Activated gamma-delta T cell treated with Interleukin-2 at 50 U/mL for 16 hours (primary cell): ENCODE data around the gene SH3TC1.

ENCODE experiments used
- DNase-seq: peaks from one replicate; pipeline ENCODE4 v3.0.0-alpha.2; 2020

The SH3TC1 gene

DNA sequence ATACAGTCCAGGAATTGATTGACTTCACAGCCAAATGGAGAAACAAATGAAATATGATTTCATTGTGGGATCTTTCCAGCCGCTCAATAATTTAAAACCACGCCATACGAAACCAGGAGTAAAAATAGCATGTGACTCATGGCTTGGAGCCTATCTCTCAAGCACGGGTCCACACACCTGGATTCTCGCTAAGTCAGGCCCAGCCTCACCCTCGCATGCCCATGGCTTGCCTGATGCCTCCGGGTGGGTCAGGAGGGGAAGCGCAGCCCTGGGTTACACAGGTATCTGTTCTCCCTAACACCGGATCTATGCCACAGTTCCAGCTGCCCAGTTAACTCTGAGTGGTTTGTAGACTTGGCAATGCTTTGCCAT lies 34.9 kb upstream of the SH3TC1 start:
- no peak for DNase-seq

- DNase-seq, result no peak
Measured at GRCh38 chr4:8164687-8165086, 34.4 kb upstream of the SH3TC1 start.

DNA sequence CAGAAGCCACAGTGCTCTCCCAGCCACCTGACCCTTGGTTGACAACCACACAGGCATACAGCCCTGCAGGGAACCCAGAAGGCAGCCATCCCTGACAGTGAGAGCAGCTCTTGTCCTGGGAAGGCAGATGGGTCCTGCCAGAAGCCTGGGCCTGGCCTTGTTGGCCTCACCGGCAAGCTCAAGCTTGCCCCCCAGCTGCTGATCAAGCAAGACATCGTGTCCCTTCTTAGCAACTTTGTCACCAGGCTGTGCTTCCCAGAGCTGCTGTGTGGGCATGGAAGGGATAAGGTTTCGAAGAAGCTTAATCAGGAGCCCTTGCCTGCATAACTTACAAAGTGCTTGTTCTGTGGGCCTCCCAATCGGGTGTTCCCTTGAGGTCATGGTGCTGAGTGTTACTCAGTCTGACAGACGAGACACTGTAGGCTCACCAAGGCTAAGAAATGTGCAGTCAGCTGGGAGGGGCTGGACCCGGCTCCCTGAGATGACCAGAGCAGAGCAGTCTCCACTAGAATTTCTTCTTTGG lies 33.7 kb upstream of the SH3TC1 start:
- DNase-seq, result no peak

DNA sequence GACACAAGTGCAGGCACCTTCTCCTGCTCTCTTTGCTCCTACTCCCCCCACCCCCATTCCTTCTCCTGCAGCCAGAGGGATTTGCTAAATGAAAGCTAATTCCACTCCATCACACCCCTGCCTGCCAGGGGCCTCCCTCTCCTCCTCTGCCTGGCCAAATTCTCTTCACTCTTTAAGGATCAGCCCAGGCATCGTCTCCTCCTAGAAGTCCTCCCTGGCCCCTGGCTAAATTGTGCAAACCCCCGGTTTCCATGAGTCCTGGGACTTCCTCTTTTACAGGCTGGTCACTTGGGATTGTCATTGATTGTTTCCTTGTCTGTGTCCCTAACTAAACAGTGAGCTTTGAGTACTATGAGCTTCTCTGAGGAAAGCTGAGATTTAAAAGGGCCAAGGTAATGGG lies 31.8 kb upstream of the SH3TC1 start:
- no peak for DNase-seq

DNA sequence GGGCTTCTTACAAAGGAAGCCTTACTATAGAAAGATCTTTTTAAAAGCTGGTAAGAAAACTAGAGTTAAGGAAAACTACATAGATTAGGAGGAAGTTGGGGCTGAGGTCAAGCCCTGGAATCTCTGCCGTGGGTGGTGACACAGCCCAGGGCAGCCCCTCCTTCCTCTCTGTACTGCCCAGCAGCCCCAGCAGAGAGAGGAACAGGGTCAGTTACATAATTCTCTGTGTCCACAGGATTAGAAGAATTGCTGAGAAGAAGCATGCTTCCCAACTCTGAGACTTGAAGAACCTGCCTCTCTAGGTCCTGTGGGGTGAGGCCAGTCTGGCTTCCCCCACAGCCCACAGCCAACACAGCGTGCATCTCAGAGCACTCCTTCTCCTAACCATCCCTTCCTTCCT lies 31.3 kb upstream of the SH3TC1 start:
- no peak for DNase-seq

DNA sequence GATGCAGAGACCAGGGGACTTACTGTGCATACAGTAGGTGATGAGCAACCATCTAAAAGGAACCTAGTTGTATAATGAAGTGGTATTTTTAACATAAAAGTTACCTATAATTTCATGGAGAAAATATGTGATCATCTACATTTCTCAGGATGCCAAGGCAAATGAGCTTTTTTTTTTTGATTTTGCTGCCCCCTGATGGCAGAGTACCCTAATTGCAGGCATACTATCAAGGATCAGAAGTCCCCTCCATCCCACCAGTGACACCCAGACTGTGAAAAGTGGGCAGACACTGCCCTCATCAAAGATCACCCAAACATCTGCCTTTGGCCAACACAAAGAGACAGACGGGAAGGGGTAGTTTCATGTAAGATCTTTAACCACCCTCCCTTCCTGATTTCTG lies 30.9 kb upstream of the SH3TC1 start:
- DNase-seq, result no peak

DNA sequence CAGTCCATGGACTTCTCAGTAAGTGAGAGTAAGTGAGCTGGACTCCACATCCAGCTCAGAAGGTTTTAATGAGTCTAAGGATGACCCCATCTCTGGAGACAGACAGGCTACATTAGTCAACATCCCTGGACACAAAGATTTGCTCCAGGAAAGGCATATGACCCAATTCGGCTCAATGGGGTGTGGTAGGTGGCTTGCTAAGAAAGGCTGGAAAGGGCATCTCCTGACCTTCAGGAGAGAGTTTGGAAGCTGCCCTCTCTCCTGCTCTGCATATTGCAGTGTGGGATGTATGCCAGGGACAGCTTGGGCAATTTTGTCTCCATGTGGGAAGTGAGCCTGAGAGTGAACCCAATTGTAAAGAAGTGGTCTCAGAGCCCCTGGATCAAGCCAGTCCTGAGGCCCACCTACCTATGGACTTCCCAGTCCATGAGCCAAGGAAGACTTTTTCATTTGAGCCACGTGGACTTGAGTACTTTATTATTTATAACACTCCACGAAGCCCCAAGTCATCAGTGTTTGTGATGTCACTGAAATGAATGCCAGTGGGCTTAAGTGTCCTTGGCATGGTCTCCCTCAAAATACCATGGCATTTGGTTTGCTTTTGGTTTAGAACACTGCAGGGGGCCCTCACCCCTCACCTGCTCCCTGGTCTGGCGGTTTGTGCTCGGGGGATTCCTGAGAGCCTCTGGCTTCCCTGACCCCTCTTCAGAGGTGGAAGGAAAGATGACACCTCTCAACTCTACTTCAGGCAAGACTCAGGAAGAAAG lies 30.1 kb upstream of the SH3TC1 start:
- no peak for DNase-seq

- no peak for DNase-seq
Measured at GRCh38 chr4:8169763-8170162, 29.3 kb upstream of the SH3TC1 start.

DNA sequence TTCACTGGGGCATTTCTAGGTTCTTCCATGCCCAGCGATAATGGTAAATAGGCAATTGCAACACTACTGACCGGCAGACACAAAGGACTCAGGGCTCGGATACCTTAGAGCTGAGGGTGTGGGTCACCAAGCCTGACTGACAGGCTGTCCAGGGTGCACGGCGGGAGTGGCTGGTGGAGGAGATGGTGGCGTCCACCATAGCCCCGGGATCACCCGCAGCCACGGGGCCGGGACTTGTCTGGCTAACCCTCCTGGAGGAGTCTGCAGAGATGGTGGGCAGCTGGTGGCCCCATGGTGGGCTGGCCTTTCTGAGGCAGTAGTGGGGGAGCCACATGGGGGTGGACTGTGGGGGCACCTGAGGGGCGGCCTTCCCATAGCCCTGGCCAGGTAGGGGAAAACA lies 28.7 kb upstream of the SH3TC1 start:
- no peak for DNase-seq

GRCh38 chr4:8171266-8171665 lies 27.8 kb upstream of the SH3TC1 start:
- DNase-seq, result no peak

DNA sequence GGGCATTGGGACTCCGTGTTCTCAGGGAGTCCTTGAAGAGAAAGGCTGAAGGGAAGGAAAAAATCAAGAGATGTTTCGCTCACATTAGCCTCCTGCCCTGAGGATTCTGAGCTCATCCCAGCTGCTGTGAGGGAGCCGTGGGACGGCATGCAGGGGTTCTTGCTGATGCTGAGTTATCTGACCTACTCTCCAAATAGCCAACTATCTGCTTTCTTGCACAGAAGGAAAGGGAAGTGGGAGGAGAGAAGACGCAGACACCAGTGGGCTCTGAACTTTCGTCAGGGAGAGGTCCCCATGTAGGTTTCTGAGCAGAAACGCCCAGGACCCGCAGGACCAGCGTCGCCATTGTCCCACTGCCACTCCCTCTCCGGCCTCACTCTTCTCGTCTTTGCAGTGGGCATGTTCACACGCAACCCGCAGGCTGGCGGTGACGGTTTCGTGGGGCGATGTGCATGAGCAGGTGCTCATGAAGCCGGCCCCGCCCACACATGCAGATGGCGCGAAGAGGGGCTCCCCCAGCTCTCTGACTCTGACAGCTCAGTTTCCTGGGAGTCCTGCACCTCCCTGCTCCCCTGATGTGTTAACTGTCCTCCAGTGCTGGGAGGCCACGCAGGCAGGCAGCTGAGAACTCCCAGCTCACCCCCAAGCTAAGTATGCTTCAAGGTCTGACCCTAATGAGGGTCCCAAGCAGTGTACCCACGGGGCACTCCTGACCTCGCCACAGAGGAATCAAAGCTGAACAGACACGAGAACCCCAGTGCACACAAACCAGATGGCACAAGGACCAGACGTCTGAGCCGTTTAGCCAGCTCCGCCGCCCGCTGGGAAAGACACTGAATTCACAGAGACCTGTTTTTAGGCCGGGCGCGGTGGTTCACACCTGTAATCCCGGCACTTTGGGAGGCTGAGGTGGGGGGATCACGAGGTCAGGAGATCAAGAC lies 26.8 kb upstream of the SH3TC1 start:
- no peak for DNase-seq

- DNase-seq, result no peak
Measured at GRCh38 chr4:8173492-8174242, 25.4 kb upstream of the SH3TC1 start.

DNA sequence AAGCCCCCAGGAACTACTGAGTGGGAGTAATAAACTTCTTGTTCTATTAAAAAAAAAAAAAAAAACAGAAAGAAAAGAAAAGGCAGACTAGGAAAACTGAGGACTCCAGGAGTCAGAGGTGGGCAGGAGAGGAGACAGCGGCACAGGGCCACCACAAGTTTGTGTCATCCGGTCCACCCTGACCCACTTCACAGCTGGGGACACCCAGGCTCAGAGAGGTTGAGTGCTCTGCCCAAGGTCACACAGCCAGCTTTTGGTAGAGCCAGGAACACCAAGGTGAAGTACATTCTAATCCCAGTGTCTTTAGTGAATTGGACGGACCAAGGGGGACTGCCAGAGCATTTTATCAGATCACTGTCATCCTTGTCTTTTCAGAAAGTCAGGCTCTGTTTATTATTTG lies 24.1 kb upstream of the SH3TC1 start:
- no peak for DNase-seq

GRCh38 chr4:8175686-8176085 lies 23.4 kb upstream of the SH3TC1 start:
- no peak for DNase-seq

DNA sequence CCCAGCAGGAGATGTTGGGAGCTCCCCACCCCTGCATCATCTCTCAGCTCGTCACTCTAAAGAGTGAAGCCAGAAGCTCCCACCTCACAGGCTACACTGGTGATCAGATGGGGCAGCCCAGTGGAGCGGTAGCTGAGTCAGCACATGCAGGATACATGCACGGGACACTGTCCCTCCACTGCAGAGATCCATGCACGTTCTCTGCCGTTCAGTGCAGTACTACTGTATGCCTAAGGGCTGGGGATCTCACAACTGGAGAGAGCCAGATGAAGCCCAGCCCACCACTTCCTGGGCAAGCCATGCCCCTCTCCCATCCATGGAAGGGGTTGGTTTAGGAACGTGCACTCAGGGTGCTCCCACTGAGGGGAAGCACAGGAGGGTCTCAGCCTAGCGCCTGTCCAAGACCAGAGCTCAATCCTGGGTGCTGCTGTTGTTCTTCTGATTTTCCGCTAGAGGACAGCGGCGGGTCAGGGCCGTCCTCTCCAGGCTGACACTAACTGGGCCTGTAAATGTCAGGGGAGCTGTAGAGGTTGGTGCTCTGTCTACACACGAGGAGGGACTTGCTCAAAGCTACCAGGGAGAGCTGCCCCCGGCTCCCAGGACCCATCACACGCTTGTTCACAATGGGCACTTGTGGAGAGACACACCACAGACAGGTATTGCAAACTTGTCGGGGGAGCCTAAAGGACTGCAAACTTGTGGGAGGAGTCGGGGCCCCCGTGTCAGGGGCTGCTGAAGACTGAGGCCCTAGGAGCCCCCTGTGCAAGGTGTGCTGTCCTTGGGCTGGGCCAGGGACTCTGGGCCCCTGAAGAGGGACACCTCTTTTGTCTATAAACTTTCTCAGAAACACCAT lies 22.3 kb upstream of the SH3TC1 start:
- DNase-seq, result no peak

DNA sequence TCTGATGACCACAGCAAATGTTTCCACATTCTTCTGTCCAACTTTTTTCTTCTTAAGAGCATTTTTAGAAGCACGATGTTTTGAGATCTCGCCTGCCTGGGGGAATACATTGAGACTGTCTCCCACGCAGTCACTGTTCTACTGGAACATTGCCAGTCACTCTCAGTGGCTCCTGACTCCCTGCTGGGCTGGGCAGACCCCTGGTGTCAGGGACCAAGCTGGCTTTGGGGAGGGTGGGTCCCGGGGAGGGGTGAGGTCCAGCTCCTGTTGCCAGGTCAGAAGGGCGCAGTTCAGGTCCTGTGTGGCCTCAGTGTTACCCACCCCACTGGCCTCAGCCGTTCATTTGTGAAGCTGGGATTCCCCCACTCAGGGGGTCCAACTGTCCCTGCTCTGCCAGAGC lies 21.5 kb upstream of the SH3TC1 start:
- no peak for DNase-seq

DNA sequence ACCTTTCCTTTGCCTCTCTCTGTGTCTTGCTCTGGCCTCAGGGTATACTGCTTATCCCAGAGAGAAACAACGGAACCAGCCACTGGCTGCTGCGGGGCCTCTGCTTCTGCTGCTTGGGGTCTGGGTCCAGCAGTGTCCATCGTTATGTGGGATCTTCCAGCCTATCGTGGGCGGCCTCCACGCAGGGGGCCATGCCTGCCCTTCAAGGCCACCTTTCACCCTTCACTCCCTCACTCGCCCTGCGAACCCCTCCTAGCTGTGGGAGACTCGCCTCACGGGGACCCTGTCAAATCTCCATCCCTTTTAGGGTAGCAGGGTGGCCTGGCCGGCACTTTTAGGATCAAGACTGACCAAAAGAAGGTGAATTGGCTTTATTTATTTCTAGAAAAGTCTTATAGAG lies 21.1 kb upstream of the SH3TC1 start:
- no peak for DNase-seq

DNA sequence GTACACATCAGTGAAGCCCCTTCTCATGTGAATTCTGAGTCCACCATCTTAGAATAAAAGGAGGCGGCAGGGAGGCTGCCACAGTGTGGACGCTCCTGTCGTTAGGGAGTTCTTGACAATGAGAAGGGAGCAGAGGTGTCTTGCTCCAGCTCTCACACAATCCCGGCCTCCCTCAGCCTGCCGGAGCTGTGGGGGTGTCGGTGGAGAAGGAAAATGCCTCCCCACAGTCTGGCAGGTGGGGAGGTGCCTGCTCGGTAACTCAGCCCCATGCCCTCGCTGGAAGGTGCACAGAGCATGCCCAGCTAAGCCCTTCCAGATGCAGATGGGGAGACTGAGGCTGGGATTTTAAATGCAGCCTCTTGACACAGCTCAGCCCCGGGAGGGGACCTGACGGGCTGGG lies 20.0 kb upstream of the SH3TC1 start:
- DNase-seq, result no peak

DNA sequence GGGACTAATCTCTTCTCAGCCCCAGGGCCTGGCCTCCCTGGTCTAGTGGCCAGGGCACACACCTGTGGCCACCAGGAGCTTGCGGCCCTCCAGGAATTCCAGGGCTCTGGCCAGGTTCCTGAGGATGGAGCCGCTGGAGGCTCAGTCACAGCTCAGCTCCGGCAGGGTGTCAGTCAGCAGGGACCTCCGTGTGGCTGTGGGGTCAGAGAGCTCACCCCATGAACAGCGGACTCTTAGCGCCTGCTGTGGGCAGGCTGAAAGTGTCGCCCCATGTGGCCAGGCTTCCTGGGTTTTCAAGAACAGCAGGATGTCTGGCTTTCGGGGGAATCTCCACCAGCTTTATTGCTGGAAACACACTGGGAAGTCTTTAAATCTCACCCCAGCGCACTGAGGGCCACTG lies 19.3 kb upstream of the SH3TC1 start:
- no peak for DNase-seq

DNA sequence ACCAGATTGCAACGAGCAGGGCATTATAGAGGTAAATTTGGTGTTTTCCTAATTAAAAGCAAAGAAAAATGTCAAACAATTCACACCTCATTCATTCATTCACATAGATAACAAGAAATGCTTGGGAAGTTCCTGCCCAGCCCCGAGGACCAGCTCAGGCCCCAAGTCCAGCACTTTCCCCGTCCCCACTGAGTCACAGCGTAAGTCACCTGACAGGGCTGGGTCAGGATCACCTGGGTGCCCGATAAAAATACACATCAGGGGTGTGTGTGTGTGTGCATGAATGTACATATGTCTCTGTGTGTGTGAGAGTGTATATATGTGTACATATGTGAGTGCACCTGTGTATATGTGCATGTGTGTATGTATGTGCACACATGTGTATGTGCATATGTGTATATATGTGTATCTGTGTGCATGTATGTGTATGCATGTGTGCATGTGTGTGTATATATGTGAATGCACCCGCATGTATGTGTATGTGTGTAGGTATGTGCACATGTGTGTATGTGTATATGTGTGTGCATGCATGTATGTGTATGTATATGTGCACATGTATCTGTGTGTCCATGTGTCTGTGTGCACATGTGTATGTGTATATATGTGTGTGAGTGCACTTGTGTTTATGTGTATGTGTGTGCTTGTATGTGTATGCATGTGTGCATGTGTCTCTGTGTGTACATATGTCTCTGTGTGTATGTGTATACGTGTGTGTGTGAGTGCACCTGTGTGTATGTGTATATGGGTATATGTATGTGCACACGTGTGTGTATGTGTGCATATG lies 18.6 kb upstream of the SH3TC1 start:
- DNase-seq, result no peak

DNA sequence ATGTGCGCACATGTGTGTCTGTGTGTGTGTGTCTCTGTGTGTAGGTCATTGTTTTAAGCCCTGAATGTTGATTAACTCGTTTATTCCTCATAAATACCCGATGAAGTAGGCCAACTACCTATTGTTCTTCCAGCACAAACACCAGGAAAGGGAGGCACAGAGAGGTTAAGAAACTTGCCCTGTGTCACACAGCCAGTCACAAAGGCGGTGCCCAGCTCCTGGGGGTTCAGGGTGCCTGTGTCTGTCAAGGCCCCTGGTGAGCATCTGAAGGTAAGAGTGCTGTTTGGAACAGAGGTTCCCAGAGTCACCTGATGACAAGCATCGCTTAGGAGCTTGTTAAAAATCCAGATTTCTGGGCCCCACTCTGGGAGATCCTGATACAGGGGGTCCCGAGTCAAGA lies 18.0 kb upstream of the SH3TC1 start:
- no peak for DNase-seq

DNA sequence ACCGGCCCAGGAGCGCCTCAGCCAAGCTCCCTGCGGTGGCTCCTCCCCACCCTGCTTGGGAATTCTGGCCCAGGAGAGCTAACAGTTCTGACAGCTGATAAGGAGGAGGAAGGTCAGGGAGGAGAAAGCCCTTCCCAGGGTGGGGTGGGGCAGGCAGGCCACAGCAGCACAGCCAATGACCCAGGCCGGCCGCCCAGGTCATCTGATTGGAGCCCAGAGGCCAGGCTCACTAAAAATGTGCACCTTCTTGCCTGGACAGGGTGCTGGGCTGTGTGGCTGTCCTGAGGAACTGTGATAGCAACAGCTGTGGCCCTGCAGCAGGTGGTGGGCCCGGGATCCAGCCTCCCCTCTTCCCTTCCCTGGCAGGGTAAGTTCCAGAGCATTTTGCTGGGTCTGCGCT lies 17.2 kb upstream of the SH3TC1 start:
- DNase-seq, result no peak
